NB4 (cell line): ENCODE results near the gene RBKS.

Experiments
- DNase-seq: peaks from one replicate; pipeline ENCODE4 v3.0.0; 2010; ENCODE audit warnings: low read depth
- H3K4me3 ChIP-seq: one replicate; pipeline ENCODE4 v1.5.1; 2011; ENCODE audit warnings: mild to moderate bottlenecking, low read depth, low read length, moderate library complexity
- MYC ChIP-seq: IDR thresholded peaks from 2 replicates; pipeline ENCODE4 v1.6.1; 2011; ENCODE audit warnings: low read depth, low read length
- POLR2A ChIP-seq: IDR thresholded peaks from 2 replicates; pipeline ENCODE4 v1.6.1; 2011; ENCODE audit warnings: mild to moderate bottlenecking; ENCODE audit not compliant: insufficient read length; ENCODE audit errors: extremely low read depth
- TF ChIP-seq, protein P1 (sequence below): IDR thresholded peaks from one replicate; pipeline ENCODE4 v1.5.1; 2012; ENCODE audit warnings: low read depth, low read length
- TF ChIP-seq, protein P2 (sequence below): IDR thresholded peaks from 2 replicates; pipeline ENCODE4 v1.6.1; 2011; ENCODE audit warnings: low read depth, low read length

RBKS gene

GRCh38 chr2:27844821-27845255 lies 45.3 kb downstream of the RBKS start:
- no peak overlapping the region for H3K4me3 ChIP-seq
- TF ChIP-seq, protein P1, sequence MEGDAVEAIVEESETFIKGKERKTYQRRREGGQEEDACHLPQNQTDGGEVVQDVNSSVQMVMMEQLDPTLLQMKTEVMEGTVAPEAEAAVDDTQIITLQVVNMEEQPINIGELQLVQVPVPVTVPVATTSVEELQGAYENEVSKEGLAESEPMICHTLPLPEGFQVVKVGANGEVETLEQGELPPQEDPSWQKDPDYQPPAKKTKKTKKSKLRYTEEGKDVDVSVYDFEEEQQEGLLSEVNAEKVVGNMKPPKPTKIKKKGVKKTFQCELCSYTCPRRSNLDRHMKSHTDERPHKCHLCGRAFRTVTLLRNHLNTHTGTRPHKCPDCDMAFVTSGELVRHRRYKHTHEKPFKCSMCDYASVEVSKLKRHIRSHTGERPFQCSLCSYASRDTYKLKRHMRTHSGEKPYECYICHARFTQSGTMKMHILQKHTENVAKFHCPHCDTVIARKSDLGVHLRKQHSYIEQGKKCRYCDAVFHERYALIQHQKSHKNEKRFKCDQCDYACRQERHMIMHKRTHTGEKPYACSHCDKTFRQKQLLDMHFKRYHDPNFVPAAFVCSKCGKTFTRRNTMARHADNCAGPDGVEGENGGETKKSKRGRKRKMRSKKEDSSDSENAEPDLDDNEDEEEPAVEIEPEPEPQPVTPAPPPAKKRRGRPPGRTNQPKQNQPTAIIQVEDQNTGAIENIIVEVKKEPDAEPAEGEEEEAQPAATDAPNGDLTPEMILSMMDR = no peak
- TF ChIP-seq, protein P2, sequence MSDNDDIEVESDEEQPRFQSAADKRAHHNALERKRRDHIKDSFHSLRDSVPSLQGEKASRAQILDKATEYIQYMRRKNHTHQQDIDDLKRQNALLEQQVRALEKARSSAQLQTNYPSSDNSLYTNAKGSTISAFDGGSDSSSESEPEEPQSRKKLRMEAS = no peak
- TF ChIP-seq MYC = no peak
- TF ChIP-seq POLR2A = no peak
- DNase-seq = no peak

- TF ChIP-seq MYC = no peak
- no peak for TF ChIP-seq POLR2A
- TF ChIP-seq, protein P2 = no peak
- TF ChIP-seq, protein P1 = no peak
- H3K4me3 ChIP-seq = no peak overlapping the region
- no peak for DNase-seq
These were observed 46.2 kb downstream of the RBKS start for GRCh38 chr2:27843992-27844391.

DNA sequence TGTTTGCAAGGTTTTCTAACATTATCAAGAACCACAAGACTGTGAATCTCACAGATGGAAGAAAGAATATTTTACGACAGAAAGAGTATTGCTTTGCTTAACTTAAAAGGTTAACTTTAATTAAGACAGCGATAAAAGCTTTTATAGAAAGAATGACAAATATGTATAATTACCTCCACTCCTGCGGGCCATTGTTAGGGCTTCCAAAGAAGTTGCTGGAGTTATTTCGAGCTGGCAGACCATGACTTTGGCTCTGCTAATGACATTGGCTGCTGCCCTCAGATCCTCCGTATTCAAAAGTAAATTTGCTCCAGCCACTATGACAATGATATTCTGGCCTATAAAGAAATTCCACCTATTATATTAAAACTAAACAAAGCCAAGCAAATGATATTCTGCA lies 47.3 kb downstream of the RBKS start:
- H3K4me3 ChIP-seq = no peak overlapping the region
- TF ChIP-seq MYC (no peak), POLR2A (no peak)
- TF ChIP-seq, protein P2 = no peak
- TF ChIP-seq, protein P1 = no peak
- DNase-seq = no peak

DNA sequence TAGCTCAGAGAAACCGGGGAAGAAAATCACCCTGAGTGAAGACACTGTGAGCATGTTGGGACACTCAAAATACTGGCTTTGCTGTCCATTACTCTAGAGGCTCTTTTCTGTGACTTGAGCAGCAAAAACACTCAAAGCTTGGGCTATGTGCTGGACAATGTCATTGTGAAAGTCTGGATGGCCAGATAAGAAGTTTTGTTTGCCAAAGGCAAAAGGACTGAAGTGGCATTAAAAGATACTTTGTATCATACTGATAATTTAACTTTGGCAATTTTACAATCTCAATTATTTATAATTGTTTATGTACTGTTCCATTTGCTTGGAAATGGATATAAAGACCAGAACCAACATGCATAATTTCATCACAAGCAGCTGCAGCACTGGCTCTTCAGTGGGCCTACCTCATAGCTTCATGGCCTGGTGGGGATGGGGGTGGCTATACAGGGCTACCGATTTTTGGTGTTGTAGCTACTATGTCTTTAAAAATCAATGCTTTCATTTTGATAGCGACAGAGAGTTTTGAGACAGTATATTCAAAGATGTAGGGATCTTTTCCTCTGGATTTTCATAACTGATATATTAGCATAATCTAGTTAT lies 51.1 kb downstream of the RBKS start:
- DNase-seq = no peak
- no peak overlapping the region for H3K4me3 ChIP-seq
- TF ChIP-seq, protein P2 = no peak
- TF ChIP-seq MYC (no peak), POLR2A (no peak)

DNA sequence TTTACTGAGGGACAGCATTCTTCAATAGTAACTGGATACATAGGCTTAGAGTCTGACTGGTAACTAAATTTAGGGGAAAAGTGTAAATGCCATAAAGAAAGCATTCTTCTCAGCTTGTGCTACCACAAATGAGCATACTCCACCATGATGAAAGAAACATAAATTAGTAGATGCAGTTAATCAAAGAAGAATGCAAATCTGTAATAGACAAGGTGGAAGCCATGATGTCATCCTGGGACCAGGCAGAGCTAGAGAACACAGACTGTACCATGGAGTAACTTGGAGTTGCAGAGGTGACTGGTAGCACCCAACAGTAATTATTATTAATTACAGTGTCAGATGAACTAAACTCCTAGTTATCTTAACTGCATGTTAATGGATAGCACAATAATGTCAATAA lies 51.7 kb downstream of the RBKS start:
- no peak overlapping the region for H3K4me3 ChIP-seq
- DNase-seq = no peak
- TF ChIP-seq, protein P1 = no peak
- no peak for TF ChIP-seq MYC
- no peak for TF ChIP-seq POLR2A
- TF ChIP-seq, protein P2 = no peak

DNA sequence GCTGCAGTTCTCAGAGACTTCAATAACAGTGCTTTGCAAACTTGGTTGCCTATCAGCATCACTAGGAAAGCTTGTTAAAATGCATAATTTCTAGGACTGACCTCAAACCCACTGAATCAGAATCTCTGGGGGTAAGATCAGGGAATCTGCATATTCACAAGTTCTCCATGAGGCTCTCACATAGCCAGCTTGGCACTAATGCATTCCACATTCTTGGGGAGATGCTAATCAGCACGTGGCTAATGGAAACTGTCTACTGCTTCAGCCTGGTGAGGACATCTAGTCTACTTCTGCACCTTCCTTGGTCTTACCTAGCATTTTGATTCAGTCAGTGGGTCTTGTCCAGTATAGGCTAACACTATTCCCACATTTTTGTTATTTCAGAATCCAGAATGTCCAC lies 56.3 kb downstream of the RBKS start:
- no peak for DNase-seq
- TF ChIP-seq POLR2A (no peak), MYC (no peak)
- TF ChIP-seq, protein P1 = no peak
- TF ChIP-seq, protein P2 = no peak
- H3K4me3 ChIP-seq = no peak overlapping the region
